GM12878 (cell line): ENCODE data around the gene ROCK2. TPM values are rescaled to one million over a fixed set of nuclear protein-coding genes. Genes with fewer than 3 reads are reported as not detected.

Source experiments
- ATAC-seq: fragments of 200-7000 bp; cut with Tn5 transposase; 3 replicates; pipeline ENCODE4 v1.9.1; 2020; ENCODE audit warnings: mild to moderate bottlenecking, moderate library complexity
- BruUV-seq: library from RNA; stranded (reverse); fragments of 400-500 nt; replicated peaks from 2 replicates; lab custom pipeline; 2021; lab: Mats Ljungman, UMichigan
- CTCF ChIA-PET: fragments of 300-600 bp; sonication (Branson Sonifier 250); formaldehyde crosslinking; extraction: SDS; loops from one replicate; lab custom pipeline; 2021; ENCODE audit warnings: inconsistent platforms; lab: Yijun Ruan, JAX
- POLR2A ChIA-PET: fragments of 350-600 bp; formaldehyde crosslinking; extraction: SDS; loops from one replicate; lab custom pipeline; 2021; ENCODE audit warnings: inconsistent platforms; lab: Charles Lee
- RAD21 ChIA-PET: fragments of 300-600 bp; sonication (Branson Sonifier 250); formaldehyde crosslinking; loops from one replicate; lab custom pipeline; 2023; ENCODE audit warnings: antibody characterized with exemption; ENCODE audit not compliant: unreplicated experiment; lab: Charles Lee
- SMC1A ChIA-PET: fragments of 300-600 bp; sonication (Branson Sonifier 250); formaldehyde crosslinking; loops from one replicate; lab custom pipeline; 2023; ENCODE audit not compliant: unreplicated experiment, uncharacterized antibody; lab: Charles Lee
- DNase-seq: peaks from one replicate; pipeline ENCODE4 v3.0.0-alpha.2; 2011; ENCODE audit warnings: low read depth, low spot score
- FAIRE-seq: peaks from 3 replicates; lab custom pipeline; 2011; peaks lifted over from hg19 to GRCh38; lab: Jason Lieb, UNC
- H2AFZ ChIP-seq: 2 replicates; pipeline ENCODE4 v1.6.0; 2011; ENCODE audit warnings: low read depth, low read length, control low read depth; ENCODE audit not compliant: control insufficient read depth
- H3K27ac ChIP-seq: 2 replicates; pipeline ENCODE4 v1.5.1; 2011; ENCODE audit warnings: control low read depth; ENCODE audit not compliant: control insufficient read depth, insufficient read depth
- H3K27me3 ChIP-seq, 2 experiments: replicated peaks in 1 of 2; 2 replicates each; pipeline versions ENCODE4 v1.6.0 to v1.6.1; 2011; ENCODE audit warnings: low read length in 1 of 2; ENCODE audit not compliant: control insufficient read depth in 2 of 2, insufficient read depth in 2 of 2
- H3K36me3 ChIP-seq, 2 experiments: 2 replicates each; pipeline ENCODE4 v1.5.1; 2011; ENCODE audit warnings: low read length in 1 of 2; ENCODE audit not compliant: control insufficient read depth in 2 of 2, insufficient read depth in 2 of 2
- H3K4me1 ChIP-seq: 2 replicates; pipeline ENCODE4 v1.6.1; 2011; ENCODE audit warnings: mild to moderate bottlenecking, low read length, moderate library complexity, mixed read lengths; ENCODE audit not compliant: control insufficient read depth, insufficient read depth
- H3K4me2 ChIP-seq: 2 replicates; pipeline ENCODE4 v1.6.0; 2011; ENCODE audit warnings: control low read depth; ENCODE audit not compliant: control insufficient read depth, insufficient read depth
- H3K4me3 ChIP-seq: fragments of 200-600 bp; sonication (generic); 2 replicates; pipeline ENCODE4 v1.5.1; 2016
- H3K79me2 ChIP-seq: 2 replicates; pipeline ENCODE4 v1.6.0; 2011; ENCODE audit warnings: low read length; ENCODE audit not compliant: control insufficient read depth, insufficient read depth
- H3K9ac ChIP-seq: 2 replicates; pipeline ENCODE4 v1.8.0; 2011; ENCODE audit warnings: low read length, control low read depth, mixed read lengths; ENCODE audit not compliant: control insufficient read depth, insufficient read depth
- H3K9me3 ChIP-seq: replicated peaks from 3 replicates; pipeline ENCODE4 v1.5.1; 2011; ENCODE audit warnings: mild to moderate bottlenecking, low read length; ENCODE audit not compliant: control insufficient read depth, insufficient read depth
- H4K20me1 ChIP-seq: 2 replicates; pipeline ENCODE4 v1.6.0; 2011; ENCODE audit not compliant: control insufficient read depth, insufficient read depth
- ASH2L ChIP-seq: fragments of 300-600, 200-600 bp; sonication (generic); IDR thresholded peaks from 2 replicates; pipeline ENCODE4 v1.6.1; 2017; ENCODE audit warnings: low read depth, mild to moderate bottlenecking, borderline replicate concordance
- BCL3 ChIP-seq: IDR thresholded peaks from 2 replicates; pipeline ENCODE4 v1.6.1; 2011; ENCODE audit warnings: borderline replicate concordance, low read depth, mild to moderate bottlenecking, moderate library complexity, low read length; ENCODE audit not compliant: insufficient read depth, poor library complexity, severe bottlenecking
- BHLHE40 ChIP-seq, 2 experiments: fragments of 450-650 bp in 1 of 2; IDR thresholded peaks; 2 replicates each; pipeline ENCODE4 v1.6.1; 2011 to 2017; ENCODE audit warnings: low read depth in 2 of 2, borderline replicate concordance in 1 of 2, improper control_type of control experiment in 1 of 2, low read length in 1 of 2, mild to moderate bottlenecking in 1 of 2
- CBX5 ChIP-seq: sonication (generic); IDR thresholded peaks from 2 replicates; pipeline ENCODE4 v1.6.1; 2016; ENCODE audit warnings: low read depth, moderate library complexity, mild to moderate bottlenecking, inconsistent platforms
- ELK1 ChIP-seq: IDR thresholded peaks from 2 replicates; pipeline ENCODE4 v1.6.1; 2012; ENCODE audit warnings: low read depth, low read length, improper control_type of control experiment
- GATAD2B ChIP-seq: fragments of 450-650 bp; conservative IDR thresholded peaks from 2 replicates; pipeline ENCODE4 v1.6.1; 2017; ENCODE audit warnings: low read depth, mild to moderate bottlenecking, moderate library complexity
- NRF1 ChIP-seq: conservative IDR thresholded peaks from 2 replicates; pipeline ENCODE4 v1.6.1; 2011; ENCODE audit warnings: mild to moderate bottlenecking, low read depth, low read length, improper control_type of control experiment
- PML ChIP-seq: IDR thresholded peaks from 2 replicates; pipeline ENCODE4 v1.6.1; 2012; ENCODE audit warnings: low read length, inconsistent platforms
- RCOR1 ChIP-seq: conservative IDR thresholded peaks from 2 replicates; pipeline ENCODE4 v1.6.1; 2012; ENCODE audit warnings: low read depth, low read length, improper control_type of control experiment
- SIX5 ChIP-seq: IDR thresholded peaks from 2 replicates; pipeline ENCODE4 v1.6.1; 2011; ENCODE audit warnings: mild to moderate bottlenecking, low read depth, low read length, moderate library complexity; ENCODE audit not compliant: severe bottlenecking
- ZNF24 ChIP-seq: fragments of 450-650 bp; IDR thresholded peaks from 2 replicates; pipeline ENCODE4 v1.6.1; 2017; ENCODE audit warnings: antibody characterized with exemption, mild to moderate bottlenecking
- WGBS: methylation state at CpG from one replicate; pipeline ENCODE4 v1.1.6; 2016; ENCODE audit warnings: low lambda C conversion rate; ENCODE audit not compliant: insufficient replicate concordance, insufficient coverage; ENCODE audit errors: missing lambda C conversion rate; 5-methylcytosine and 5-hydroxymethylcytosine counted together
- in situ Hi-C: fragments of 300-500 bp; cut with MboI; formaldehyde crosslinking; loops from 9 replicates; pipeline ENCODE4 v1.14.3; 2018; ENCODE audit warnings: mixed read lengths
- intact Hi-C: fragments of 100-400 bp; cut with micrococcal nuclease; formaldehyde crosslinking; loops from one replicate; pipeline ENCODE4 v1.14.2; 2022; ENCODE audit not compliant: unreplicated experiment
- polyA plus RNA-seq, 11 experiments: library from polyadenylated mRNA; depleted of rRNA in 4 of 11; unstranded in 6 of 11; stranded (reverse) in 5 of 11; fragments of >200 nt; fragmentation: Nextera tagmentation in 4 of 11; fragmentation: Illumina TruSeq in 1 of 11; extraction: Ambion mirVana in 4 of 11; extraction: Trizol in 1 of 11; gene quantifications; 1 replicate in 1 of 11; 2 replicates in 10 of 11; pipeline versions ENCODE4 v1.2.1 to v1.2.3, GENCODE V29; 2011 to 2016; ENCODE audit warnings: inconsistent platforms in 2 of 11, missing spikeins in 2 of 11, low read depth in 1 of 11
- total RNA-seq, 4 experiments: library from RNA; depleted of rRNA in 3 of 4; stranded (reverse); fragments of >200 nt in 3 of 4; fragmentation: Illumina TruSeq in 1 of 4; extraction: Trizol in 1 of 4; gene quantifications; 2 replicates each; pipeline versions ENCODE4 v1.2.1 to v1.2.3, GENCODE V29; 2013 to 2021
- TF ChIP-seq, protein P1 (sequence below): fragments of 450-650 bp; formaldehyde crosslinking; IDR thresholded peaks from 2 replicates; pipeline ENCODE4 v1.4.0; 2020; ENCODE audit warnings: mild to moderate bottlenecking, moderate library complexity
- TF ChIP-seq, protein P2 (sequence below), 3 experiments: IDR thresholded peaks in 2 of 3; conservative IDR thresholded peaks in 1 of 3; 2 replicates each; pipeline ENCODE4 v1.5.1; 2011; ENCODE audit warnings: low read depth in 3 of 3, low read length in 3 of 3, mild to moderate bottlenecking in 3 of 3, control low read depth in 2 of 3, moderate library complexity in 2 of 3, inconsistent platforms in 1 of 3, mixed read lengths in 1 of 3; ENCODE audit not compliant: control insufficient read depth in 2 of 3, insufficient read depth in 1 of 3; ENCODE audit errors: extremely low read depth in 1 of 3

Gene ROCK2
- total and polyA plus RNA-seq, 10 of the 15 experiments (the other 5 are each of a cell fraction or from before 2014, with no cell fraction given): 4.6 to 22.1 (median 8.3) TPM

DNA sequence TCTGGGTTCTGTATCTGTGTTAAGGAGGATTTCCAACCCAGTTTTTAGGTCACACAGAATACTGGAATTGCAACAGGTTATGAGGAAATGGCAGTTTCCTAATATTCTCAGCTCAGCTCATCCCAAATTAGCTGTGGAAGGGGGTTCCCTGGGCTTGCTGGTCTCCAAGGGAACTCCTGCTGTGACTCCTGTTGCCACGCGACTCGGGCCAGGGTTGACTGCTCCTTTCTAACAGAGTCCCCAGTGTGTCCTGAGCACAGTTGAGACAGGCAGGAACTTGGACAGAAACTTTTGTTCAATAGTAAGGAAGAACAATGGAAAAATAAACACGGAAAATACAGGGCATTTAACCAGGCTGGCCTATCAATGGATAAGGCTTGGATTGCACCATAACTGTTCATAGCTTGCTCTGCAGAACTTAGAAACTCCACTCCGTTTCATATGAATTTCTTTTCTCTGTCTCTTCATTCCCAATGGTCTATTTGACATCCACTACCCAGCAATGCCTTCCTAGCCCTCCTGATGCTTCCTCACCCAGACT lies 3.8 kb upstream of the ROCK2 start (continued):
- no peak for TF ChIP-seq CBX5
- no peak for TF ChIP-seq ZNF24
- TF ChIP-seq SIX5: no peak
- TF ChIP-seq, protein P1, sequence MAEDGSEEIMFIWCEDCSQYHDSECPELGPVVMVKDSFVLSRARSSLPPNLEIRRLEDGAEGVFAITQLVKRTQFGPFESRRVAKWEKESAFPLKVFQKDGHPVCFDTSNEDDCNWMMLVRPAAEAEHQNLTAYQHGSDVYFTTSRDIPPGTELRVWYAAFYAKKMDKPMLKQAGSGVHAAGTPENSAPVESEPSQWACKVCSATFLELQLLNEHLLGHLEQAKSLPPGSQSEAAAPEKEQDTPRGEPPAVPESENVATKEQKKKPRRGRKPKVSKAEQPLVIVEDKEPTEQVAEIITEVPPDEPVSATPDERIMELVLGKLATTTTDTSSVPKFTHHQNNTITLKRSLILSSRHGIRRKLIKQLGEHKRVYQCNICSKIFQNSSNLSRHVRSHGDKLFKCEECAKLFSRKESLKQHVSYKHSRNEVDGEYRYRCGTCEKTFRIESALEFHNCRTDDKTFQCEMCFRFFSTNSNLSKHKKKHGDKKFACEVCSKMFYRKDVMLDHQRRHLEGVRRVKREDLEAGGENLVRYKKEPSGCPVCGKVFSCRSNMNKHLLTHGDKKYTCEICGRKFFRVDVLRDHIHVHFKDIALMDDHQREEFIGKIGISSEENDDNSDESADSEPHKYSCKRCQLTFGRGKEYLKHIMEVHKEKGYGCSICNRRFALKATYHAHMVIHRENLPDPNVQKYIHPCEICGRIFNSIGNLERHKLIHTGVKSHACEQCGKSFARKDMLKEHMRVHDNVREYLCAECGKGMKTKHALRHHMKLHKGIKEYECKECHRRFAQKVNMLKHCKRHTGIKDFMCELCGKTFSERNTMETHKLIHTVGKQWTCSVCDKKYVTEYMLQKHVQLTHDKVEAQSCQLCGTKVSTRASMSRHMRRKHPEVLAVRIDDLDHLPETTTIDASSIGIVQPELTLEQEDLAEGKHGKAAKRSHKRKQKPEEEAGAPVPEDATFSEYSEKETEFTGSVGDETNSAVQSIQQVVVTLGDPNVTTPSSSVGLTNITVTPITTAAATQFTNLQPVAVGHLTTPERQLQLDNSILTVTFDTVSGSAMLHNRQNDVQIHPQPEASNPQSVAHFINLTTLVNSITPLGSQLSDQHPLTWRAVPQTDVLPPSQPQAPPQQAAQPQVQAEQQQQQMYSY: no peak

GRCh38 chr2:11347403-11347959 lies 3.0 kb upstream of the ROCK2 start:
- H3K9ac ChIP-seq: no peak overlapping the region
- in situ Hi-C loops: no loop called here
- RAD21 ChIA-PET: no interaction called here
- CTCF ChIA-PET: interaction anchor here (0.8 kb wide), 1 partner anchor 214 kb away, joined by 3 read pairs; a partner anchor contains a TSS
- POLR2A ChIA-PET: no interaction called here
- H3K27me3 ChIP-seq: no peaks in the 10 kb centered on the region
- no peak overlapping the region for H2AFZ ChIP-seq
- H3K4me1 ChIP-seq: no peaks in the 10 kb centered on the region
- H3K4me2 ChIP-seq: no peak overlapping the region
- no peaks in the 10 kb centered on the region for H3K9me3 ChIP-seq
- intact Hi-C loops: loop anchor here (10.0 kb wide), 1 partner anchor 213 kb away; a partner anchor contains a TSS
- no peaks in the 10 kb centered on the region for H4K20me1 ChIP-seq
- DNase-seq (no peak), ATAC-seq (no peak), FAIRE-seq (no peak)
- BruUV-seq: no TSS peak
- H3K4me3 ChIP-seq: no peak overlapping the region
- no peak overlapping the region for H3K27ac ChIP-seq
- 56% methylated on average over 7 of the region's 7 CpGs for WGBS
- SMC1A ChIA-PET: interaction anchor here (1.0 kb wide), 1 partner anchor 112 kb away, joined by 3 read pairs; no protein-coding TSS in a partner anchor
- H3K36me3 ChIP-seq: no peaks in the 10 kb centered on the region
- H3K79me2 ChIP-seq: peaks cover 16% of the 10 kb centered on the region
- TF ChIP-seq NRF1: no peak
- TF ChIP-seq ASH2L: no peak
- TF ChIP-seq, protein P2, sequence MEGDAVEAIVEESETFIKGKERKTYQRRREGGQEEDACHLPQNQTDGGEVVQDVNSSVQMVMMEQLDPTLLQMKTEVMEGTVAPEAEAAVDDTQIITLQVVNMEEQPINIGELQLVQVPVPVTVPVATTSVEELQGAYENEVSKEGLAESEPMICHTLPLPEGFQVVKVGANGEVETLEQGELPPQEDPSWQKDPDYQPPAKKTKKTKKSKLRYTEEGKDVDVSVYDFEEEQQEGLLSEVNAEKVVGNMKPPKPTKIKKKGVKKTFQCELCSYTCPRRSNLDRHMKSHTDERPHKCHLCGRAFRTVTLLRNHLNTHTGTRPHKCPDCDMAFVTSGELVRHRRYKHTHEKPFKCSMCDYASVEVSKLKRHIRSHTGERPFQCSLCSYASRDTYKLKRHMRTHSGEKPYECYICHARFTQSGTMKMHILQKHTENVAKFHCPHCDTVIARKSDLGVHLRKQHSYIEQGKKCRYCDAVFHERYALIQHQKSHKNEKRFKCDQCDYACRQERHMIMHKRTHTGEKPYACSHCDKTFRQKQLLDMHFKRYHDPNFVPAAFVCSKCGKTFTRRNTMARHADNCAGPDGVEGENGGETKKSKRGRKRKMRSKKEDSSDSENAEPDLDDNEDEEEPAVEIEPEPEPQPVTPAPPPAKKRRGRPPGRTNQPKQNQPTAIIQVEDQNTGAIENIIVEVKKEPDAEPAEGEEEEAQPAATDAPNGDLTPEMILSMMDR (IDR thresholded peaks at IDR 0.05 in 2 of 3, conservative IDR thresholded peaks at IDR 0.05 in 1 of 3; ENCODE audit: control insufficient read depth in 2 of 3, extremely low read depth in 1 of 3, insufficient read depth in 1 of 3, low read depth in 3 of 3, low read length in 3 of 3): no peak
- TF ChIP-seq RCOR1: no peak
- TF ChIP-seq GATAD2B: no peak
- no peak for TF ChIP-seq BCL3
- TF ChIP-seq PML: no peak
- TF ChIP-seq BHLHE40 (IDR thresholded peaks at IDR 0.05; ENCODE audit: borderline replicate concordance in 1 of 2, low read depth in 2 of 2, low read length in 1 of 2): no peak
- TF ChIP-seq ELK1: no peak
- TF ChIP-seq CBX5: no peak
